Kasumi-1 (cell line): ENCODE measurements around the gene ZSWIM4.
"Not testable (repeated sequence)": the region's sequence is repeated elsewhere in the genome, so short reads cannot be mapped to it uniquely, and the experiment has no call there.

Experiments
- DNase-seq, 2 experiments: peaks; one replicate each; lab custom pipeline; 2025; lab: John Stamatoyannopoulos, UW

The ZSWIM4 gene

DNA sequence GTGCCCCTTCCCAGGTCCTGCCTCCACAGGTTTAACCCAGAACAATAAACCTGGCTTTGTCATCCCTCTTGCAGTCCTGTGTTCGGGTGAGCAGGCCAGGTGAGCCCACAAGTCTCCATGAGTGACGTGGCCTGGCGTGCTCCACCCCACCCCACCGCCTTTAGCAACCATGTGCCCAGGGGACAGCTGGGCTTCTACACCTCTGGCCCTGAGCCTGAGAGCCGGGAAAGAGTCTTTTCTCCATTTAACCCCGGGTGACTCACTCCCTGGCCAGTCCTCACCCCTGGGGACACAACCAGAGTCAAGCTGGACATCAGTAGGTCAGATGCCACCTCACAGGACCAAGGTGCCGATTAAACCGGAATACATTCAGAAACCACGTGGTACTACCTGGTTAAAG, 16.8 kb upstream of the ZSWIM4 start:
- DNase-seq, result no peak

DNA sequence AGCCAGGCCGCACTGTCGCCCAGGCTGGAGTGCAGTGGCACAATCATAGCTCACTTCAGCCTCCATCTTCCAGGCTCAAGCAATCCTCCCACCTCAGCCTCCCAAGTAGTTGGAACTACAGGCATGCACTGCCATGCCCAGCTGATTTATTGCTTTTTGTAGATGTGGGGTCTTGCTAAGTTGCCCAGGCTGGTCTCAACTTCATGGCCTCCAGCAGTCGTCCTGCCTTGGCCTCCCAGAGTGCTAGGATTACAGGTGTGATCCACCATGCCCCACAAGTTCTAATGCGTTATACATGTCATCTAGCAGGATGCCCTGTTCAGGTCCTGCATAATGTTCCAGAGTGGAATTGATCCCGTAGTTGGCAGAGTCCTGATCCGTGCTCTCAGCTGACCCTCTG, 16.4 kb upstream of the ZSWIM4 start:
- DNase-seq, result no peak

DNA sequence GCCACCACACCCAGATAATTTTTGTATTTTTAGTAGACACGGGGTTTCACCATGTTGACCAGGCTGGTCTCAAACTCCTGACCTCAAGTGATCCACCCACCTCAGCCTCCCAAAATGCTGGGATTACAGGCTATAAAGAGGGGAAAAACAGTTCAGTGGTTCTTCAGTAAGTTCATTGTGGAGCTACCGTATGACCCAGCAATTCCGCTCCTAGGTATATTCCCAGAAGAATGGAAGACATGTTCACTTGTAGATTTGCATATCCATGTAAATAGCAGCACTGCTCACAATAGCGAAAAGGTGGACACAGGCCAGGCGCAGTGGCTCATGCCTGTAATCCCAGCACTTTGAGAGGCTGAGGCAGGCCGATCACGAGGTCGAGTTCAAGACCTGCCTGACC, 15.4 kb upstream of the ZSWIM4 start:
- DNase-seq, result not testable (repeated sequence)

GRCh38 chr19:13781547-13781946, 13.7 kb upstream of the ZSWIM4 start:
- DNase-seq, result no peak

GRCh38 chr19:13782537-13782936, 12.7 kb upstream of the ZSWIM4 start:
- DNase-seq, result no peak

DNA sequence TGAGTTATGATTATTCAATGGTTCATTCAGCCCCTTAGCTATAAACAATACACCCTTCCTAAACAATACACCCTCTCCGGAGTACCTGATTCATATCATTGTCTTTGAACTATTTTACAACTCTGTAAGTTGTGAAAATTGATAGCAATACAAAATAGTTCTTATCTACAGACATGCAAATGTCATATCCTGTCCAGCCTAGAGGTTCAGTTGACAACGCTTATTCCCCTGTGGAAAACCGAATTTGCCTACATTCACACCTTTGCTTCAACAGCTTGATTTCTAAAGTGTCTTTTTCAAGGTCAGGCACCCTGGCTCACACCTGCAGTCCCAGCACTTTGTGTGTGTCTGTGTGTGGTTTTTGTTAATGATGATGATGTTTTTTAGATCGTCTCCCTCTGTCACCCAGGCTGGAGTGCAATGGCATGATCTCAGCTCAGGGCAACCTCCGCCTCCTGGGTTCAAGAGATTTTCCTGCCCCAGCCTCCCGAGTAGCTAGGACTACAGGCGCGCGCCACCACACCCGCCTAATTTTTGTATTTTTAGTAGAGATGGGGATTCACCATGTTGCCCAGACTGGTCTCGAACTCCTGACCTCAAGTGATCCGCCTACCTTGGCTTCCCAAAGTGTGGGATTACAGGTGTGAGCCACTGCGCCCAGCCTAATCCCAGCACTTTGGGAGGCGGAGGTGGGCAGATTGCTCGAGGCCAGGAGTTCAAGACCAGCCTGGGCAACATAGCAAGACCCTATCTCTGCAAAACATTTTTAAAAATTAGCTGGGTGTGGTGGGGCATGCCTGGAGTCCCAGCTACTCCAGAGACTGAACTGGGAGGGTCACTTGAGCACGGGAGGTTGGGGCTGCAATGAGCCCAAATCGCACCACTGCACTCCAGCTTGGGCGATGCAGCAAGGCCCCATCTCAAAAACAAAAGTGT, 11.4 kb upstream of the ZSWIM4 start:
- no peak for DNase-seq

- DNase-seq, result peak; percentile 48 to 57
Observed at GRCh38 chr19:13784731-13785452, 10.4 kb upstream of the ZSWIM4 start.

DNA sequence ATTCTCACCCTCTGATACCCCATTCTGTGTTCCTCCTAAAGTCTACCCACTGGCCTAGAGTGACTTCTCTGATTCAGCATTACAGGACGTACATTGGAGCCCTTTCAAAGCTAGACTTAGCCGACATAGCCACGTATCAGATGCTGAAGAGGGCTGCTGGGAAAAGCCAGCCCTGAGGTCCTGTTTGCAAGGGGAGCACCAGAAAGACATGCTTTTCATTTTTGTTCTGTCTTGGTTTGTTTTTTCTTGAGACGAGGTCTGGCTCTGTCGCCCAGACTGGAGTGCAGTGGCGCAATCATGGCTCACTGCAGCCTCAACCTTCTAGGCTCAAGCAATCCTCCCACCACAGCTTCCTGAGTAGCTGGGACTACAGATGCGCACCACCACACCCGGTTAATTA, 6.3 kb upstream of the ZSWIM4 start:
- DNase-seq, result peak; percentile 60 to 61

DNA sequence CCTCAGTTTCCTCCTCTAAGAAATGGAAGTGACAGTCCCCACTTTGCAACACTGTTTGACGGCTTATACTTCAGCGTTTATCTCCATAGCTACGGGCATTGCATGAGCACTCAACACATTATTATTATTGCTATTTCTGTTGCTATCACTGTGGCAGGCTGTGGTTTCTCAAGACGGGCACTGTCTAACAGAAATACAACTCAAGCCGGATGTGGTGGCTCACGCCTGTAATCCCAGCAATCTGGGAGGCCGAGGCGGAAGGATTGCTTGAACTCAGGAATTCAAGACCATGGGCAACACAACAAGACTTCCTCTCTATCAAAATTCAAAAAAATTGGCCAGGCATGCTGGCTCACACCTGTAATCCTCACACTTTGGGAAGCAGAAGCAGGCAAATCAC, 4.9 kb upstream of the ZSWIM4 start:
- DNase-seq, result peak; percentile 87 to 88

GRCh38 chr19:13793317-13793716, 1.9 kb upstream of the ZSWIM4 start:
- not testable (repeated sequence) for DNase-seq

DNA sequence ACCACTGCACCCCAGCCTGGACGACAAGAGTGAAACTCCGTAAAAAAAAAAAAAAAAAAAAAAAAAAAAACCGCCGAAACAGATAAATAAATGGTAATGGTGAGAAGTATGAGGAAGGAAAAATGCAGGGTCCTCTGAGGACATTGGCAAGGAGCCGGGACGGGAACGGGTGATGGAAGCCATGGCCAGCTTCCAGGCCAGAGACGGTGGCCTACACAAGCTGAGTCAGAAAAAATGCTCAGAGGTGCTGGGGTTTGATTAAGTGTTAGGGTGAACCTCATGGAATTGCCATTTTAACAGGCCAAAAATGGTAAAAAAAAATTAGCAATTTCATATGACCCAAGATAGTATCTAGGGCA, 866 bp upstream of the ZSWIM4 start:
- no peak for DNase-seq

- DNase-seq, result no peak
Observed at GRCh38 chr19:13795595-13796300, 505 bp downstream of the ZSWIM4 start.

DNA sequence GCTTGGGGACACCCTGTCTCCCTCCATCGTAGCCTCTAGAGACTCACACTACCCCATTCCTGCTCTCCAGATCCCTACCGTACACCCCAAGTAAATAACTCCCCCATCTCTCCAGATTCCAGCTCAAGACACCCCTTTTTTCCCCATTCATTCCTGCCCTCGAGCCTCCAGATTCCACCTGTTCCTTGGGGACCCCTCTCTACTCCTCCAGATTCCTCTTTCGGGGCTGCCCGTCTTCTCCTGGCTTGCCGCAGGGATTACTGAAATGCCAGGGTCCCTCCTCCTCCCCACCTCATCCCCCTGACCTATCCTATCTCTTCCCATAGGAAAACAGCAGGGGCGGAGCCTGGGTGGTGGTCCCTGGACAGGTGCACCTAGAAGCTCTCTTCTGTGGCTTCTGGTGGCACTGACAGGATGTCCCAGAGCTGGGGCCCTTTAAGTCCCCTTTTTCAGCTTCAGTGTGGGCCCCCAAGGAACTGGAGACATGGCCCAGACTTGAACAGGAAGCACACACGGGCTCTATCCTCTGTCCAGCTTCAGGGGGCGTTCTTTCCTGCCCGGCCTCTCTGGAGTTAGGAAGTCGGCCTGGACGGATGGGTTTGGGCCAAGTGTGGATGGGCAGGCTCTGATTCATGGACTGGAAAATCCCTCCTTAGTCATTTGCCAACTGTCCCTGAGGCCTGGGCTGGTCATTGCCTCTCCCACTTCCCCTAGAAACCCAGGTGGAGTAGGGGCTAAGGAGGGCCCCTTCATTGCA, 1.2 kb downstream of the ZSWIM4 start:
- peak in 1 of 2 experiments; percentile 12 for DNase-seq

DNA sequence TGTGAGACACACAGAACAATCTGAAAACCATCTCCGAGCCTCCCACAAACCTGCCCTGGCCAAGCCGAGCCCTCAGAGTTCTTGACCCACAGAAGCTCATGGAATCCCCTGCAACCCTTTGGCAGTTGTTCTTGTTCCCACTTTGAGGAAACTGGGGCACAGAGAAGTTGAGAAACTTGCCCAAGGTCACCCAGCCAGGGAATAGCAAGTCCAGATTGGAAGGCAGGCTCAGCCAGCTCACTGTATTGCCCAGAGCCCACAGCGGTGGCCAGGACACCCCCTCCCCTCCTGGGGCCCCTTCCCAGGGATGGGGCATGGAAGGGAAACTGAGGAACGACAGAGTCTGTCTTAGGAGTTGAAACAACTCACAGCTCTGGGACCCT, 1.8 kb downstream of the ZSWIM4 start:
- no peak for DNase-seq

GRCh38 chr19:13797870-13798269, 2.6 kb downstream of the ZSWIM4 start:
- no peak for DNase-seq

DNA sequence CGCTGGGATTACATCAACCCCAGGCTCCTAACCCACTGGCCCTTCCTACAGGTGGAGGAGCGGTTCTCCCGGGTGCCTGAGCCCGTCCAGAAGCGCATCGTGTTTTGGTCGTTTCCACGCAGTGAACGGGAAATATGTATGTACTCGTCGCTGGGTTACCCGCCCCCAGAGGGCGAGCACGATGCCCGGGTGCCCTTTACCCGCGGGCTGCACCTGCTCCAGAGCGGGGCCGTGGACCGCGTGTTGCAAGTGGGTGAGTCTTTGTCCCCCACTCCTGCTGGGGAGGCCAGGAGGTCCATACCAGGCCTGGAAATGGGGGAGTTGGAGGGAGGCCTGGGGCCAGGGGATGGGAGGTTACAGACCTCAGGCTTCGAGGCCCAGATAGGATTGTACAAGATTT, 4.4 kb downstream of the ZSWIM4 start:
- DNase-seq, result no peak

GRCh38 chr19:13803038-13803437, 7.8 kb downstream of the ZSWIM4 start:
- no peak for DNase-seq

- DNase-seq, result no peak
Observed at GRCh38 chr19:13804830-13805683, 9.8 kb downstream of the ZSWIM4 start.

GRCh38 chr19:13806728-13807127, 11.5 kb downstream of the ZSWIM4 start:
- no peak for DNase-seq

DNA sequence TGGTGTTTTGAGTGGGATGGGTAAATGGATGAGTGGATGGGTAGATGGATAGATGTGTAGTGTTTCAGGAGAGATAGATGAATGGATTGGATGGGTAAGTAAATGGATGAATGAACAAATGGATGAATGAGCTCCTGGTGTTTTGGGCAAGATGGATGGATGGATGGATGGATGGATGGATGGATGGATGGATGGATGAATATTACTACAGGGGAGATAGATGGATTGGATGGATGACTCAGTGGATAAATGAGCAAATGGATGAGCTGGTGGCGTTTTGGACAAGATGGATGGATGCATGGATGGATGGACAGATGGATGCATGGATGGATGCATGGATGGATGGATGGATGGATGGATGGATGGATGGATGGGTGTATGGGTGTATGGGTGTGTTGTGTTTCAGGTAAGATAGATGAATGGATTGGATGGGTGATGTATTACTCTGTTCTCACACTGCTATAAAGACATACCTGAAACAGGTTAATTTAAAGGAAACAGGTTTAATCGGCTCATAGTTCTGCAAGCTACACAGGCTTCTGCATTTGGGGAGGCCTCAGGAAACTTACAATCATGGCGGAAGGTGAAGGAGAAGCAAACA, 12.3 kb downstream of the ZSWIM4 start:
- no peak for DNase-seq

DNA sequence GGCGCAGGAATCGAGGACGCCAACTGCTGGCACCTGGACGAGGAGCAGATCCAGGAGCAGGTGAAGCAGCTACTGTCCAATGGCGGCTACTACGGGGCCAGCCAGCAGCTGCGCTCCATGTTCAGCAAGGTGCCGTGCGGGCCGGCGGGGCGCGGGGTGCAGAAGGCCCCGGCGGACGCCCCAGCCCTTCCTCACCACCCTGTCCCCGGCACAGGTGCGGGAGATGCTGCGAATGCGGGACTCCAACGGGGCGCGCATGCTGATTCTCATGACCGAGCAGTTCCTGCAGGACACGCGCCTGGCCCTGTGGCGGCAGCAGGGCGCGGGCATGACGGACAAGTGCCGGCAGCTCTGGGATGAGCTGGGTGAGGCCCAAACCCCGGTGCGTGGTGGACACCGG, 13.6 kb downstream of the ZSWIM4 start:
- DNase-seq, result no peak
